Transverse colon (tissue), 4 donors: ENCODE data around the gene BTBD17.

Source experiments
- CTCF ChIP-seq, 5 experiments: fragments of 200-600 bp in 3 of 5; fragments of 450-650 bp in 2 of 5; sonication (generic) in 3 of 5; IDR thresholded peaks; 1 replicate in 2 of 5; 2 replicates in 3 of 5; pipeline ENCODE4 v1.5.1; 2016 to 2017; ENCODE audit warnings: antibody characterized with exemption in 5 of 5, inconsistent platforms in 3 of 5, mild to moderate bottlenecking in 2 of 5, moderate library complexity in 1 of 5
- EP300 ChIP-seq: sonication (generic); formaldehyde crosslinking; IDR thresholded peaks from one replicate; pipeline ENCODE4 v1.6.1; 2017; ENCODE audit warnings: antibody characterized with exemption, low read depth
- POLR2A ChIP-seq: fragments of 450-650 bp; IDR thresholded peaks from one replicate; pipeline ENCODE4 v1.6.1; 2016; ENCODE audit warnings: antibody characterized with exemption, mild to moderate bottlenecking, moderate library complexity
- POLR2AphosphoS5 ChIP-seq, 3 donors: sonication (generic); formaldehyde crosslinking; IDR thresholded peaks; one replicate each; pipeline ENCODE4 v1.6.1; 2016; ENCODE audit warnings: antibody characterized with exemption in 3 of 3

GRCh38 chr17:74329378-74329777 is 32.3 kb downstream of the BTBD17 start:
- no peak for TF ChIP-seq POLR2A
- TF ChIP-seq CTCF (IDR thresholded peaks at IDR 0.05) = no peak
- no peak for TF ChIP-seq POLR2AphosphoS5 (IDR thresholded peaks at IDR 0.05)
- no peak for TF ChIP-seq EP300
